H9 (cell line): ENCODE measurements around the gene C1orf185. TPM values are rescaled to one million over a fixed set of nuclear protein-coding genes. Genes with fewer than 3 reads are reported as not detected.

Experiments
- DNase-seq: peaks from one replicate; pipeline ENCODE4 v3.0.0-alpha.2; 2017
- H2AFZ ChIP-seq: one replicate; pipeline ENCODE4 v1.6.1; 2013; ENCODE audit warnings: mild to moderate bottlenecking, low read length, control low read depth, moderate library complexity
- H2AK5ac ChIP-seq: 2 replicates; pipeline ENCODE4 v1.6.1; 2013; ENCODE audit warnings: low read length, control low read depth, mixed read lengths; ENCODE audit not compliant: insufficient read length
- H2BK120ac ChIP-seq: one replicate; pipeline ENCODE4 v1.6.1; 2013; ENCODE audit warnings: low read depth, mild to moderate bottlenecking, low read length, control low read depth, inconsistent platforms; ENCODE audit not compliant: poor library complexity, severe bottlenecking
- H2BK12ac ChIP-seq: 2 replicates; pipeline ENCODE4 v1.6.1; 2013; ENCODE audit warnings: low read length, control low read depth, mixed read lengths, low read depth; ENCODE audit not compliant: insufficient read length
- H2BK15ac ChIP-seq: 2 replicates; pipeline ENCODE4 v1.6.1; 2013; ENCODE audit warnings: low read depth, low read length, control low read depth
- H2BK20ac ChIP-seq: one replicate; pipeline ENCODE4 v1.6.1; 2013; ENCODE audit warnings: low read depth, mild to moderate bottlenecking, low read length, control low read depth, inconsistent platforms; ENCODE audit not compliant: poor library complexity, severe bottlenecking
- H2BK5ac ChIP-seq: 2 replicates; pipeline ENCODE4 v1.6.1; 2013; ENCODE audit warnings: low read length, control low read depth, mixed read lengths; ENCODE audit not compliant: insufficient read length
- H3K14ac ChIP-seq: 2 replicates; pipeline ENCODE4 v1.6.1; 2013; ENCODE audit warnings: low read length, control low read depth; ENCODE audit not compliant: insufficient read depth
- H3K18ac ChIP-seq: 2 replicates; pipeline ENCODE4 v1.6.1; 2013; ENCODE audit warnings: low read depth, mild to moderate bottlenecking, mixed read lengths, low read length, control low read depth; ENCODE audit not compliant: insufficient read length
- H3K23ac ChIP-seq: 2 replicates; pipeline ENCODE4 v1.6.1; 2013; ENCODE audit warnings: low read length, control low read depth, mixed read lengths, low read depth; ENCODE audit not compliant: insufficient read length
- H3K23me2 ChIP-seq: 2 replicates; pipeline ENCODE4 v1.6.1; 2013; ENCODE audit warnings: low read depth, mild to moderate bottlenecking, mixed read lengths, low read length, control low read depth; ENCODE audit not compliant: insufficient read length, poor library complexity, severe bottlenecking
- H3K27ac ChIP-seq: 2 replicates; pipeline ENCODE4 v1.5.1; 2013; ENCODE audit warnings: low read length, control low read depth, mixed read lengths, low read depth; ENCODE audit not compliant: insufficient read length
- H3K27me3 ChIP-seq: 2 replicates; pipeline ENCODE4 v1.6.1; 2013; ENCODE audit warnings: low read length, control low read depth, inconsistent platforms; ENCODE audit not compliant: insufficient read depth
- H3K4ac ChIP-seq: 2 replicates; pipeline ENCODE4 v1.6.1; 2013; ENCODE audit warnings: low read depth, mild to moderate bottlenecking, control low read depth, inconsistent platforms, low read length, moderate library complexity
- H3K4me1 ChIP-seq: 2 replicates; pipeline ENCODE4 v1.6.1; 2013; ENCODE audit warnings: low read length, control low read depth, inconsistent platforms; ENCODE audit not compliant: insufficient read depth
- H3K4me2 ChIP-seq: 2 replicates; pipeline ENCODE4 v1.6.1; 2013; ENCODE audit warnings: low read length, control low read depth, mixed read lengths; ENCODE audit not compliant: insufficient read length, insufficient read depth
- H3K56ac ChIP-seq: 2 replicates; pipeline ENCODE4 v1.6.1; 2013; ENCODE audit warnings: low read depth, mild to moderate bottlenecking, mixed read lengths, low read length, control low read depth; ENCODE audit not compliant: insufficient read length
- H3K79me1 ChIP-seq: 2 replicates; pipeline ENCODE4 v1.6.1; 2013; ENCODE audit warnings: low read depth, mild to moderate bottlenecking, moderate library complexity, low read length, control low read depth, inconsistent platforms; ENCODE audit not compliant: insufficient read depth, poor library complexity, severe bottlenecking
- H3K79me2 ChIP-seq: 2 replicates; pipeline ENCODE4 v1.6.1; 2013; ENCODE audit warnings: low read length, control low read depth, inconsistent platforms; ENCODE audit not compliant: insufficient read depth
- H3K9ac ChIP-seq: 2 replicates; pipeline ENCODE4 v1.6.1; 2013; ENCODE audit warnings: low read length, control low read depth, mixed read lengths; ENCODE audit not compliant: insufficient read length; ENCODE audit errors: extremely low read depth
- H3K9me3 ChIP-seq: one replicate; pipeline ENCODE4 v1.6.1; 2013; ENCODE audit warnings: low read depth, low read length, inconsistent platforms; ENCODE audit not compliant: control insufficient read depth
- H3T11ph ChIP-seq: one replicate; pipeline ENCODE4 v1.6.1; 2013; ENCODE audit warnings: mild to moderate bottlenecking, low read length, control low read depth, inconsistent platforms
- H4K20me1 ChIP-seq: one replicate; pipeline ENCODE4 v1.6.1; 2013; ENCODE audit not compliant: control insufficient read depth, insufficient read length, insufficient read depth
- H4K5ac ChIP-seq: 2 replicates; pipeline ENCODE4 v1.6.1; 2013; ENCODE audit warnings: low read depth, mild to moderate bottlenecking, mixed read lengths, low read length, control low read depth; ENCODE audit not compliant: insufficient read length
- H4K8ac ChIP-seq: replicated peaks from 2 replicates; pipeline ENCODE4 v1.6.1; 2013; ENCODE audit warnings: low read length, control low read depth, mixed read lengths, low read depth; ENCODE audit not compliant: insufficient read length
- H4K91ac ChIP-seq: 2 replicates; pipeline ENCODE4 v1.6.1; 2013; ENCODE audit warnings: low read depth, mild to moderate bottlenecking, moderate library complexity, mixed read lengths, low read length, control low read depth; ENCODE audit not compliant: insufficient read length
- H3K27ac Mint-ChIP-seq, 3 experiments: 2 replicates in 2 of 3; 3 replicates in 1 of 3; pipeline ENCODE4 v1.8.0; 2020 to 2021; ENCODE audit warnings: mixed read lengths in 3 of 3, mild to moderate bottlenecking in 1 of 3, moderate library complexity in 1 of 3
- H3K27me3 Mint-ChIP-seq: 2 replicates; pipeline ENCODE4 v1.8.0; 2021; ENCODE audit warnings: low read depth, mild to moderate bottlenecking, moderate library complexity, mixed read lengths
- H3K36me3 Mint-ChIP-seq, 3 experiments: 2 replicates in 2 of 3; 3 replicates in 1 of 3; pipeline ENCODE4 v1.8.0; 2020 to 2021; ENCODE audit warnings: low read depth in 3 of 3, mixed read lengths in 3 of 3; ENCODE audit not compliant: insufficient read depth in 1 of 3
- H3K4me1 Mint-ChIP-seq, 2 experiments: 2 replicates each; pipeline ENCODE4 v1.8.0; 2020; ENCODE audit warnings: mixed read lengths in 2 of 2
- H3K4me3 Mint-ChIP-seq, 2 experiments: 2 replicates in 1 of 2; 3 replicates in 1 of 2; pipeline ENCODE4 v1.8.0; 2020 to 2021; ENCODE audit warnings: mild to moderate bottlenecking in 2 of 2, mixed read lengths in 2 of 2, moderate library complexity in 1 of 2
- H3K9me3 Mint-ChIP-seq, 2 experiments: 2 replicates in 1 of 2; 3 replicates in 1 of 2; pipeline ENCODE4 v1.8.0; 2020; ENCODE audit warnings: mild to moderate bottlenecking in 2 of 2, mixed read lengths in 2 of 2, moderate library complexity in 1 of 2
- WGBS: extraction: QIAGEN DNeasy Blood & Tissue Kit; methylation state at CpG from one replicate; pipeline ENCODE4 v1.1.7; 2013; ENCODE audit warnings: missing lambda C conversion rate, low lambda C conversion rate, mixed read lengths; ENCODE audit not compliant: insufficient read length; ENCODE audit errors: extremely low coverage; 5-methylcytosine and 5-hydroxymethylcytosine counted together
- total RNA-seq: library from RNA; stranded (reverse); gene quantifications from 2 replicates; pipeline ENCODE4 v1.2.1, GENCODE V29; 2021
- TF ChIP-seq, protein P1 (sequence below): fragments of 200-600 bp; sonication (generic); conservative IDR thresholded peaks from 3 replicates; pipeline ENCODE4 v1.8.0; 2021; ENCODE audit warnings: antibody characterized with exemption, mild to moderate bottlenecking

Gene C1orf185
- total RNA-seq, 1 experiment from 2014 or later, result not detected

DNA sequence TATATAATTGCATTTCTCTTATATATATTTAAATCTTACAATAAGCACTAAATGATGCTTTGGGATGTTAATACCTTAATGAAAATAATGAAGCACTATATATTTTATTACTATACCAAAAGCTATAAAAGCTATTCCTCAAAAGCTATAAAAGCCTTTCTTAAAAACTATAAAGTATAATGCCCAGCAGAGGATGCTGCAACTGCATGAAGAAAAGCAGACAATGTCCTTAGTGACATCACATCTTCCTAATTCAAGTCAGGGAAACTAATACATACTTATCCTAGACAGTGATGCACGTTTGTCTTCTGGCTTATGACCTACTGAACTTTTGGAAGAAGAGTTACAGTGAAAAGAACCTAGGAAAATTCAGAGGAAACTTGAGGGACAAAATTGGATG is 13.6 kb upstream of the C1orf185 start:
- Histone ChIP-seq H2AFZ (no peak overlapping the region), H3T11ph (no peak overlapping the region), H2BK120ac (no peak overlapping the region), H3K79me1 (no peaks in the 10 kb centered on the region), H2AK5ac (no peak overlapping the region), H3K4ac (no peak overlapping the region), H3K9ac (no peak overlapping the region), H2BK12ac (no peak overlapping the region), H3K4me2 (no peak overlapping the region), H3K27ac (no peak overlapping the region), H3K9me3 (no peaks in the 10 kb centered on the region), H2BK20ac (no peak overlapping the region), H3K79me2 (no peaks in the 10 kb centered on the region), H3K56ac (no peak overlapping the region), H3K23ac (no peak overlapping the region), H3K18ac (no peak overlapping the region), H2BK15ac (no peak overlapping the region), H2BK5ac (no peak overlapping the region), H4K5ac (no peak overlapping the region), H4K20me1 (no peaks in the 10 kb centered on the region), H4K8ac (no peak overlapping the region), H3K4me1 (no peaks in the 10 kb centered on the region), H3K27me3 (no peaks in the 10 kb centered on the region), H3K23me2 (no peaks in the 10 kb centered on the region), H3K14ac (no peak overlapping the region), H4K91ac (no peak overlapping the region)
- H3K36me3 Mint-ChIP-seq, result no peaks in the 10 kb centered on the region
- H3K4me3 Mint-ChIP-seq, result no peak overlapping the region
- H3K4me1 Mint-ChIP-seq, result peaks cover 0 to 6% of the 10 kb centered on the region in 2 experiments; a peak in 1 of 4 replicates
- TF ChIP-seq, protein P1, sequence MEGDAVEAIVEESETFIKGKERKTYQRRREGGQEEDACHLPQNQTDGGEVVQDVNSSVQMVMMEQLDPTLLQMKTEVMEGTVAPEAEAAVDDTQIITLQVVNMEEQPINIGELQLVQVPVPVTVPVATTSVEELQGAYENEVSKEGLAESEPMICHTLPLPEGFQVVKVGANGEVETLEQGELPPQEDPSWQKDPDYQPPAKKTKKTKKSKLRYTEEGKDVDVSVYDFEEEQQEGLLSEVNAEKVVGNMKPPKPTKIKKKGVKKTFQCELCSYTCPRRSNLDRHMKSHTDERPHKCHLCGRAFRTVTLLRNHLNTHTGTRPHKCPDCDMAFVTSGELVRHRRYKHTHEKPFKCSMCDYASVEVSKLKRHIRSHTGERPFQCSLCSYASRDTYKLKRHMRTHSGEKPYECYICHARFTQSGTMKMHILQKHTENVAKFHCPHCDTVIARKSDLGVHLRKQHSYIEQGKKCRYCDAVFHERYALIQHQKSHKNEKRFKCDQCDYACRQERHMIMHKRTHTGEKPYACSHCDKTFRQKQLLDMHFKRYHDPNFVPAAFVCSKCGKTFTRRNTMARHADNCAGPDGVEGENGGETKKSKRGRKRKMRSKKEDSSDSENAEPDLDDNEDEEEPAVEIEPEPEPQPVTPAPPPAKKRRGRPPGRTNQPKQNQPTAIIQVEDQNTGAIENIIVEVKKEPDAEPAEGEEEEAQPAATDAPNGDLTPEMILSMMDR, result no peak
- H3K9me3 Mint-ChIP-seq, result no peaks in the 10 kb centered on the region; a peak in 1 of 5 replicates
- no CpG with 5 or more reads among the region's 1 CpG for WGBS
- no peak overlapping the region for H3K27ac Mint-ChIP-seq
- peaks cover 11% of the 10 kb centered on the region for H3K27me3 Mint-ChIP-seq
- no peak for DNase-seq
